Measurements from ENCODE around the gene IGFBP4.
"Not testable (repeated sequence)": the region's sequence is repeated elsewhere in the genome, so short reads cannot be mapped to it uniquely, and the experiment has no call there.

Gene IGFBP4

GRCh38 chr17:40443196-40443987 is at the start of gene IGFBP4:
IGFBP4 (plus strand) TSS chr17:40443450; CDS start chr17:40443736, 286 bp downstream.
- no peak for DNase-seq (ENCODE audit: low spot score)

GRCh38 chr17:40399185-40399584 is 44.1 kb upstream of the IGFBP4 start:
- peak; percentile 55 for DNase-seq (ENCODE audit: low spot score)

GRCh38 chr17:40402668-40403067 is 40.6 kb upstream of the IGFBP4 start:
- DNase-seq (ENCODE audit: low spot score) = no peak

GRCh38 chr17:40404003-40404402 is 39.2 kb upstream of the IGFBP4 start:
- no peak for DNase-seq (ENCODE audit: low spot score)

GRCh38 chr17:40407460-40407859 is 35.8 kb upstream of the IGFBP4 start:
- no peak for DNase-seq (ENCODE audit: low spot score)

- DNase-seq (ENCODE audit: low spot score) = not testable (repeated sequence)
Observed at GRCh38 chr17:40409540-40409939, 33.7 kb upstream of the IGFBP4 start.

- no peak for DNase-seq (ENCODE audit: low spot score)
Observed at GRCh38 chr17:40410082-40410481, 33.2 kb upstream of the IGFBP4 start.

GRCh38 chr17:40411821-40412220 is 31.4 kb upstream of the IGFBP4 start:
- no peak for DNase-seq (ENCODE audit: low spot score)

- no peak for DNase-seq (ENCODE audit: low spot score)
Observed at GRCh38 chr17:40412880-40413279, 30.4 kb upstream of the IGFBP4 start.

- DNase-seq (ENCODE audit: low spot score) = not testable (repeated sequence)
Observed at GRCh38 chr17:40414312-40414711, 28.9 kb upstream of the IGFBP4 start.

- DNase-seq (ENCODE audit: low spot score) = peak; percentile 78
Observed at GRCh38 chr17:40415390-40415789, 27.9 kb upstream of the IGFBP4 start.

- DNase-seq (ENCODE audit: low spot score) = no peak
Observed at GRCh38 chr17:40416671-40417070, 26.6 kb upstream of the IGFBP4 start.

GRCh38 chr17:40417258-40417608 is 26.0 kb upstream of the IGFBP4 start:
- DNase-seq (ENCODE audit: low spot score) = peak; percentile 60

GRCh38 chr17:40417609-40418427 is 25.4 kb upstream of the IGFBP4 start, which contains the start of gene TOP2A:
TOP2A (minus strand) TSS chr17:40417896; CDS start chr17:40417791, 105 bp downstream.
- peak; percentile 99 for DNase-seq (ENCODE audit: low spot score)

- DNase-seq (ENCODE audit: low spot score) = no peak
Observed at GRCh38 chr17:40418428-40418706, 24.9 kb upstream of the IGFBP4 start.

- DNase-seq (ENCODE audit: low spot score) = no peak
Observed at GRCh38 chr17:40419559-40420331, 23.5 kb upstream of the IGFBP4 start.

GRCh38 chr17:40422990-40423633 is 20.1 kb upstream of the IGFBP4 start:
- peak; percentile 39 for DNase-seq (ENCODE audit: low spot score)

- no peak for DNase-seq (ENCODE audit: low spot score)
Observed at GRCh38 chr17:40425741-40426140, 17.5 kb upstream of the IGFBP4 start.

- DNase-seq (ENCODE audit: low spot score) = no peak
Observed at GRCh38 chr17:40427002-40427491, 16.2 kb upstream of the IGFBP4 start.

- no peak for DNase-seq (ENCODE audit: low spot score)
Observed at GRCh38 chr17:40430272-40431230, 12.7 kb upstream of the IGFBP4 start.

GRCh38 chr17:40431231-40431602 is 12.0 kb upstream of the IGFBP4 start:
- DNase-seq (ENCODE audit: low spot score) = no peak
